IPS-NIHi11 (cell line): ENCODE results near the gene RCE1.

Experiments
- DNase-seq: peaks from one replicate; pipeline ENCODE4 v3.0.0; 2012; ENCODE audit warnings: mixed read lengths, low spot score

The RCE1 gene

GRCh38 chr11:66868726-66869566 is 25.7 kb downstream of the RCE1 start:
- peak; percentile 93 for DNase-seq

DNA sequence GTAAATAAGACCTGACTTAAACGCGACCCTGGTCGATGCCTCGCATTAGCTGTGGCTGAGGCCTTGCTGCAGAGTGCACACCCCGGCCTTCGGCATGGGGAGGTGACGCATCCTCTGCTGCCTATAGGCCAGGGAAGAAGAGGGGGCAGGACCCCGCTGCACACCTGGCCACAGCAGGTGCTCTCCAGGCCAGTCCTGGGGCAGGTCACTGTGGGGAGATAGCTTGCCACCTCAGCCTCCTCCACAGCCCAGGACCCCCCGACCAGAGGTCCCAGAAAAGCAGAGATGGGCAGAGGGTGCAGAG is 26.3 kb downstream of the RCE1 start:
- DNase-seq, result no peak

GRCh38 chr11:66870131-66870530 is 26.9 kb downstream of the RCE1 start:
- DNase-seq, result no peak

- no peak for DNase-seq
Observed at GRCh38 chr11:66870616-66871520, 27.6 kb downstream of the RCE1 start.

DNA sequence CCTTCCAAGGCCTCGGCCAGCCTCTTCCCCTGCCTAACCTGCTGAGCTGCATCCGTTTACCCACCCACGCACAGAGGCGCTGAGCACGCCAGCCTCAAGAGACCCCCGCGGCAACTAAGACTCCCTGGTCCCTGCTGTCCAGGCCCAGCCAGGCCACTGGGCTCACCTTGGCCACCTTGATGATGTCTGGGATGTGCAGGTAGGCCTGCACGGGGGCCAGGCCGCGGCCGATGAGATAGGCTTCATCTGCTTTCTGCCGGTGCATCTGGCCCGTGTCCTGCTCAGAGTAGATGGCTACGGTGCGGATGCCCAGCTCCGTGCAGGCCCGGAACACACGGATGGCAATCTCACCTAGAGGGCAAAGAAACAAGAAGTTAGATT is 28.3 kb downstream of the RCE1 start:
- no peak for DNase-seq

DNA sequence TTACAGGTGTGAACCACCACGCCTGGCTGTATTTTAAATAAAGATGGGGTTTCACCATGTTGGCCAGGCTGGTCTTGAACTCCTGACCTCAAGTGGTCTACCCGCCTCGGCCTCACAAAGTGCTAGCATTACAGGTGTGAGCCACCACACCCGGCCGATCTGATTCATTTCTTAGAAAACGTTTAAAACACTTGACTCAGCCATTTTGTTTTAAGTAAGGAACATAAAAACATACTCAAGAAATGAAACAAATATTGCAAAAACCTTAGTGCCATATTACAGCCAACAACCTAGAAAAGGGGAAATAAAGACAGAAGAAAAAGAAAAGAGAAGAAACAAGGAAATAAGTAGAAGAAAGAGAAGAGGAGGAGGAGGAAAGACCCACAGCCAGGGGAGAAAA is 31.0 kb downstream of the RCE1 start:
- DNase-seq, result no peak

DNA sequence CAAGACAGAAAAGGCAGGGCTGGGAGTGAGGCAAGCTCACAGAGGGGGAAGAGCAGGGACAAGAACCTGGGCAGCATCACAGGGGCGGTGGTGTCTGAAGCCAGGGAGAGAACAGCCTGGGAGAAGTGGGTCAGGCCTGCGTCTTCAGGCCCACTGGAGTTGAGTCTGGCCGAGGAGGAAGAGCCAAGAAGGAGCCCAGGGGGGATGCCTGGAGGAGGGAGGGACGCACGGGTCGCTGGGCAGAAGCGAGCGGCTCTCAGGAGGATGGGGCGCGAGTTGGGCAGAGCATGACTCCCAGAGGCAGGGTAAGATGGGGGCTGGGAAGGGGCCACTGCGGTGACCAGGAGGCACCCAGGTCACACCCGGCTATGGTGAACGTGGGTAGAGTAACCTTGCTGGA is 32.1 kb downstream of the RCE1 start:
- no peak for DNase-seq

DNA sequence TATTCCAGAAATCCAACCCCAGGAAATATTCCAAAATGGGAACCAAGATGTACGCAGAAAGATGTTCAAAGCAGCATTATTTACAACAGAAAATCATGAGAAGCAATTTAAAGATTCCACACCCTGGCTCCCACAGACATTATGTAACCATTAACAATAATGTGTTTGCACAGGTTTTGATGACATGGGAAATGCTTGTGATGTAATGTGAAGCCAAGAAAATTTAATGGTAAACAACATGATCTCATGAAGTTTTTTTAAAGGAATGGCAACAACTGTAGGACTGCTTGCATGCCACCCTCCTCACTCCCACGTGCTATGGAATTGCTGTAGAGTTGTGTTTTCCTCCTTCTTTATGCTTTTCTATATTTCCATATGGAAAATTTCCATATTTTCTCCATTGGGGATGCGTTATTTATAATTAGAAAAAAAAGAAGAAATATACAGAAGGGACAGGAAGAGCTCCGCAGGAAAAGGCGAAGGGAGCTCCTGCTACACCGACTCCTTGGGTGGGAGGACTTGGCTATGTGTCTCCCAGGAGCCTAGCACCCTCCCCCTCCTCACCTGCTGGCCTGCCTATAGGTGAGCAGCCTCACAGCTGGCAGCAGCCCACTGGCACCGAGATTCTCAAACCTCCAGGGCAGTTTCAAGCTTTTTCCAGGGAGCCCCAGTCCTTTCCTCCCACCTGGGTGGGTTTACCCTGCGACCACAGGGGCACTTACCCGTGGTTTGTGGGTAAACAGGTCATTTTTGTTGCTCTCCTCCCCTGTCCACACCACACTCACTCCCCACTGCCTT is 34.5 kb downstream of the RCE1 start:
- no peak for DNase-seq

GRCh38 chr11:66878474-66878873 is 35.2 kb downstream of the RCE1 start:
- DNase-seq, result no peak

DNA sequence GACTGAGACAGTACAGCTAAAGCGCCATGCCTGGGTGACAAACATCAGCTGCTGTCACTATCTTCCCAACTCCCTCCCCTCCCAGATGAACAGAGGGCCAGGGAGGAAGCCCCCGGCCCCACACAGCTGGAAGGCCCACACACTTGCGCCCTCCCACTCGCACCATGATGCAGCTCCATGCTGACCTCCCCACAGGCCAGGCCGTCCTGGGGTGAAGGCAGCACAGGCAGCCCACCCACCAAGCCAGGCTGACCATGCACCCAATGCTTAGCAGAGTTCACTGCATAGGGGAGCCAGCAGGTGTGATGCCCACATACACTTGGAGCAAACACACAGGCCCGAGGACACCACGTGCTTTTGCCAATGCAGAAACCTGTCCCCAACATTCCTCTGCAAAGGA is 35.8 kb downstream of the RCE1 start:
- no peak for DNase-seq

DNA sequence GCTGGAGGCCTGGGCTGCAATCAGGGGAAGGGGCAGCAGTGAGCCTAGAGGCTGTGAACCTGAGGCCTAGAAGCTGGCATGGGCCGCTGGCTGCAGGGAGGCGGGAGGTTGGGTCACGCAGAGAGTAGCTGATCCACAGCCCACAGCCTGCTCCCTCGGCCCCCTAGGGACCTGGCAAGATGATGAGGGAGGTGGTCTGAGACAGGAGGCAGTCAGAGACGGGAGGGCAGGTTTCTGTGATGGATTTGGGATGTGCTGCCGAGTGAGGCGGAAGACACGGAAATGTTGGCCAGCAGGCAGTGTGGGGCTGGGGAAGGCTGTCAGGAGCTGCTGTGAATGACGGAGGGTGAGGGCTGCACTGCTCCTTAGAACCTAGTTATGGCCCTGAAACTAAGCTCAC is 36.3 kb downstream of the RCE1 start:
- no peak for DNase-seq

DNA sequence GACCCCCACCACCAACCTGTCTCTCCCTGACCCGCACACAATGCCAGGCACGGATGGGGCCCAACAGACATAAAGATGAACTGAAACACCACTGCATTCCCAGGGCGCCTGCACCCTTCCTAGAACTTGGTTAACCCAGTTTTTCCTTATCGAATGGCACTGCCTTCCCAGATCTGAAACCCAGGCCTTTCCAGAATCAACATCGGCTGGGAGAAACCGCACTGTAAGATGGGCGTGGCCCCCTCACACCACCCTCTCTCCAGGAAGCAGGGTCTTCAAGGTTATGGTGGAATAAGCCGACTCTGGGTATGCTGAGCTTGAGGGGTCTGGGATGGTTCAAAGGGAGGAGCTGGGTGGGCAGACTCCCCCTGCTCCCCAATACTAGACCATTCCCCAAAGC is 36.8 kb downstream of the RCE1 start:
- no peak for DNase-seq

GRCh38 chr11:66880496-66881450 is 37.5 kb downstream of the RCE1 start:
- no peak for DNase-seq

- no peak for DNase-seq
Observed at GRCh38 chr11:66881451-66881835, 38.2 kb downstream of the RCE1 start.

DNA sequence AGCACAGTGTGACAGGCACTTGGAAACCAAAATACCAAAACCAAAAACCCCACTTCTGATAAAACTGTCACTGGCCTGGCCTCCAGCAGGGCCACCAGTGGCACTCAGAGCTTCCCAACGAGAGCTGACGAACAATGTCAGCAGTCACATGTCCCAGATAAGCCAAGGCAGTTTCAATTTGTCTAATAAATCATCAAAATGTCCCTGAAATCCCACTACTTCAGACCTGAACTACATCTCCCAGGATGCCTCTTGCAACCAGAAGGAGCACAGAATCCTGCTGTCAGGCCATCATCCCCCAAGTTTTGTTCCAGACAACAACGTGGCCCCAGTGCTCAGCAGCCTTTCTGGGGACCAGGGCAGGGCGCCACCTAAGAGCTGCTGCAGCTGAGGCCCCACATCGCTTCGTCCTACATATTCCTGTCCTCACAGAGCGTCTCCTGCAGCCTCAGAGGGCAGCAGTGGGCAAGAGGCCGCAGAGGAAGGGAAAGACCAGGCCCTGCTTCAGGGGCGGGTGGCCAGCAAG is 38.7 kb downstream of the RCE1 start:
- DNase-seq, result no peak

DNA sequence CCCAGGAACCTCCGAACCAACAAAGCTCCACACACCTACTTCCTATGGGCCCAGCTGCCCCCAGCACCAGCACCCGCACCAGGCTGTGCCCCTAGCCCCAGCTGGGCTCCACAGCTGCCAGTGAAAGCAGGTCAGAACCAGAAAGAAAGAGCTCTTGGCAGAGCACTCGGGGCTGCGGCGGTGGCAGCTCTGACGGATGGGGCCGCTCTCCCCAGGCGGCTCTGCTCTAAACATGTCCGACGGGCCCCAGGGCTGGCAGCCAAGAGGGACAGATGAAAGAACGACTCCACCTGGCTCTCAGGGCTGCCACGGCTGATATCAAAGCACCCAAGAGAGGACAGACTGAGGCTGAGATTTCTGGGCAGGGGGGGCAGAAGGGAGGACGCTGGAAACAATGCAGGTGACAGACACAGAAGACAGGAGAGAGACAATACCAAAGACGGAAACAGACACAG is 39.3 kb downstream of the RCE1 start:
- DNase-seq, result no peak

DNA sequence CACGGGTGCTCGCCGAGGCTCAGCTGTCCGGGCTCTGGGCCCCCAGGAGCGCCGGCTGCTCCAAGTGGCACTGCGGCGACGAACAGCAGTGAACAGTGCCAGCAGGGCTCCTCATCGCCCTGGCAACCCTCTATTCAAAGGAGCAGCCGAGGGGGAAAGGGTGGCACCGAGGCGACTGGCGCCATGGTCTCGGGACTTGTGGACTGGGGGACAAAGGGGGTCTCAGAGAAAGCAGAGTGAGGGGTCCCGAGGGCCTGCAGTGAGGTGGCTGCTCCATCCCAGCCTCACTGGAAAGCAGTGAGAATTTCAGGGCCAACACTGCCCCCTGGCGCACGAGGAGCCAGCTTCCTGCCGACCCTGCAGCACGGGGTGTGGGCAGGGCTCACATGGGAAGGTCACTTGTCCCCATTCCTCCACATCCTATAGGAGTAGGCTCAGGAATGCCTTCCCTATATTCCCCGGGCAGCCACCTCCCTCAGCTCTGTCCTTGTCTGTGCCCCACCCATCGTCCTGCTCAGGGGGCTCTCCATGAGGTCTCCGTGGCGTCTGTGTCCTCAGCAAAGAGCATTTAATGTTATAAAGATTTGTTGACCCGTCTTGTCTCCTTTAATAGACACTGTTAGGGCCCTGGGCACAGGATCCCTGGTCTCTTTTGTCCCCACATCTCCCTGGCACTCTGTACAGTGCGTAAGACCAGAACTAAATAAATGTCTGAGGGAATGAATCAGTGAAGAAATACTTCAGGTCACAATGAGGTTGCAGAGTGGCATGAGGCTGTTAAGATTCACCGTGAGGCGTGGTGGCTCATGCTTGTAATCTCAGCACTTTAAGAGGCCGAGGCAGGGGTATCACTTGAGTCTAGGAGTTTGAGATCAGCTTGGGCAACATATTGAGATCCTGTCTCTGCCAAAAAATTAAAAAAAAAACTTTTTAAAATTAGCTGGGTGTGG is 40.0 kb downstream of the RCE1 start:
- DNase-seq, result peak; percentile 86

GRCh38 chr11:66884443-66884842 is 41.2 kb downstream of the RCE1 start:
- DNase-seq, result no peak

DNA sequence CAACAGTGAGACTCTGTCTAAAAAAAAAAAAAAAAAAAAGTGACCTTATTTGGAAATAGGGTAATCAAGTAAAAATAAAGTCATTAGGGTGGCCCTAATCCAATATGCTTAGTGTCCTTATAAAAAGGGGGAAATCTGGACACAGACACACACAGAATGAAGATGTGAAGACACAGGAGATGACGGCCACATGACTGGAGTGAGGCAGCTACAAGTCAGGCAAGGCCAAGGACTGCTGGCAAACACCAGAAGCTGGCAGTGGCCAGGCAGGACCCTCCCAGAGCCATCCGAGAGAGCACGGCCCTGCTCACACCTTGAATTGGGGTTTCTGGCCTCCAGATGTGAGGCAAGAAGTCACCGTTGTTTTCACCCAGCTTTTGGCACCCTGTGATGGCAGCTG is 42.2 kb downstream of the RCE1 start:
- no peak for DNase-seq

GRCh38 chr11:66885950-66886440 is 42.8 kb downstream of the RCE1 start:
- no peak for DNase-seq
